HepG2 (cell line): ENCODE data around the gene RBFOX1. TPM values are rescaled to one million over a fixed set of nuclear protein-coding genes. Genes with fewer than 3 reads are reported as not detected.

ENCODE experiments used
- ATAC-seq: fragments of 200-7000 bp; cut with Tn5 transposase; 3 replicates; pipeline ENCODE4 v1.9.1; 2020; ENCODE audit warnings: mild to moderate bottlenecking, moderate library complexity
- BruUV-seq: library from RNA; stranded (reverse); fragments of 400-500 nt; replicated peaks from 2 replicates; lab custom pipeline; 2021; lab: Mats Ljungman, UMichigan
- CTCF ChIA-PET: fragments of 300-600 bp; formaldehyde crosslinking; extraction: SDS; loops from one replicate; lab custom pipeline; 2021; ENCODE audit warnings: low total read pairs, inconsistent platforms, low intra/inter-chr PET ratio; lab: Yijun Ruan, JAX
- POLR2A ChIA-PET: fragments of 350-600 bp; sonication (Branson Sonifier 250); formaldehyde crosslinking; loops from one replicate; lab custom pipeline; 2020; ENCODE audit warnings: antibody characterized with exemption, inconsistent platforms; lab: Yijun Ruan, JAX
- DNase-seq: peaks from one replicate; pipeline ENCODE4 v3.0.0-alpha.2; 2015; ENCODE audit warnings: low spot score
- FAIRE-seq: peaks from 3 replicates; lab custom pipeline; 2011; peaks lifted over from hg19 to GRCh38; lab: Jason Lieb, UNC
- H2AFZ ChIP-seq: one replicate; pipeline ENCODE4 v1.6.1; 2011; ENCODE audit warnings: low read length, inconsistent platforms
- H3K27ac ChIP-seq: fragments of 300-600 bp; 3 replicates; pipeline ENCODE4 v1.8.0; 2011; ENCODE audit warnings: mixed run types, mild to moderate bottlenecking, mixed read lengths, low read length, inconsistent platforms; ENCODE audit not compliant: insufficient read depth; ENCODE audit errors: extremely low read length
- H3K27me3 ChIP-seq, 2 experiments: fragments of 200-600 bp in 1 of 2; 2 replicates in 1 of 2; 3 replicates in 1 of 2; pipeline versions ENCODE4 v1.6.0 to v1.8.0; 2011; ENCODE audit warnings: low read length in 2 of 2, mild to moderate bottlenecking in 2 of 2, moderate library complexity in 2 of 2, inconsistent platforms in 1 of 2; ENCODE audit not compliant: insufficient read depth in 2 of 2, control insufficient read depth in 1 of 2
- H3K36me3 ChIP-seq, 2 experiments: fragments of 200-600 bp in 1 of 2; replicated peaks in 1 of 2; 2 replicates in 1 of 2; 3 replicates in 1 of 2; pipeline versions ENCODE4 v1.5.1 to v1.8.0; 2011; ENCODE audit warnings: low read length in 2 of 2, inconsistent platforms in 1 of 2; ENCODE audit not compliant: insufficient read depth in 2 of 2, control insufficient read depth in 1 of 2
- H3K4me1 ChIP-seq: 2 replicates; pipeline ENCODE4 v1.5.1; 2012; ENCODE audit warnings: low read length, inconsistent platforms; ENCODE audit not compliant: insufficient read depth
- H3K4me2 ChIP-seq: 2 replicates; pipeline ENCODE4 v1.6.0; 2011; ENCODE audit warnings: low read depth, low read length, inconsistent platforms
- H3K4me3 ChIP-seq, 3 experiments: fragments of 200-600 bp in 1 of 3; sonication (generic), shearing (Covaris generic) in 1 of 3; replicated peaks in 1 of 3; 2 replicates each; pipeline ENCODE4 v1.5.1; 2011 to 2016; ENCODE audit warnings: low read length in 3 of 3, inconsistent platforms in 2 of 3, low read depth in 2 of 3, mild to moderate bottlenecking in 2 of 3, control low read depth in 1 of 3, mixed read lengths in 1 of 3; ENCODE audit not compliant: insufficient read depth in 1 of 3
- H3K79me2 ChIP-seq: one replicate; pipeline ENCODE4 v1.6.1; 2011; ENCODE audit warnings: low read length, inconsistent platforms; ENCODE audit not compliant: insufficient read depth
- H3K9ac ChIP-seq: 2 replicates; pipeline ENCODE4 v1.6.0; 2011; ENCODE audit warnings: mild to moderate bottlenecking, low read depth, low read length, inconsistent platforms; ENCODE audit not compliant: insufficient read depth
- H3K9me3 ChIP-seq: 2 replicates; pipeline ENCODE4 v1.5.1; 2012; ENCODE audit warnings: mild to moderate bottlenecking, low read length
- H4K20me1 ChIP-seq: 2 replicates; pipeline ENCODE4 v1.6.0; 2011; ENCODE audit warnings: inconsistent platforms, mild to moderate bottlenecking, low read length, moderate library complexity; ENCODE audit not compliant: insufficient read depth
- ARNT ChIP-seq: fragments of 450-650 bp; IDR thresholded peaks from 2 replicates; pipeline ENCODE4 v1.6.1; 2017
- ATM ChIP-seq: fragments of 450-650 bp; IDR thresholded peaks from 2 replicates; pipeline ENCODE4 v1.7.1; 2017; ENCODE audit warnings: mild to moderate bottlenecking, borderline replicate concordance
- CREB1 ChIP-seq, 2 experiments: fragments of 450-650 bp in 1 of 2; IDR thresholded peaks; 2 replicates each; pipeline ENCODE4 v1.6.1; 2016 to 2017; ENCODE audit warnings: control low read depth in 1 of 2, mild to moderate bottlenecking in 1 of 2, missing compliant biosample characterization in 1 of 2, missing genetic modification characterization in 1 of 2
- FOXA1 ChIP-seq, 2 experiments: fragments of 450-650 bp in 1 of 2; sonication (generic) in 1 of 2; formaldehyde crosslinking in 1 of 2; IDR thresholded peaks; 2 replicates each; pipeline versions ENCODE4 v1.4.0 to v1.6.1; 2016 to 2020; ENCODE audit warnings: missing genetic modification reagents in 1 of 2
- FOXK2 ChIP-seq: fragments of 450-650 bp; IDR thresholded peaks from 2 replicates; pipeline ENCODE4 v1.6.1; 2016
- FOXP1 ChIP-seq, 2 experiments: fragments of 450-650 bp in 1 of 2; IDR thresholded peaks; 2 replicates each; pipeline ENCODE4 v1.6.1; 2017 to 2018; ENCODE audit warnings: antibody characterized with exemption in 1 of 2
- HOMEZ ChIP-seq: IDR thresholded peaks from 2 replicates; pipeline ENCODE4 v1.6.1; 2016; ENCODE audit warnings: low read depth
- NFE2 ChIP-seq: sonication (generic); formaldehyde crosslinking; IDR thresholded peaks from 2 replicates; pipeline ENCODE4 v1.4.0; 2020; ENCODE audit warnings: missing genetic modification reagents
- NFKB2 ChIP-seq: sonication (generic); formaldehyde crosslinking; IDR thresholded peaks from 2 replicates; pipeline ENCODE4 v1.4.0; 2020; ENCODE audit warnings: missing genetic modification reagents, borderline replicate concordance
- POLR2A ChIP-seq, 2 experiments: IDR thresholded peaks; 2 replicates each; pipeline ENCODE4 v1.6.1; 2011; ENCODE audit warnings: low read depth in 2 of 2, low read length in 2 of 2, mild to moderate bottlenecking in 1 of 2, moderate library complexity in 1 of 2; ENCODE audit not compliant: insufficient read depth in 1 of 2
- RFX1 ChIP-seq: fragments of 450-650 bp; IDR thresholded peaks from 2 replicates; pipeline ENCODE4 v1.6.1; 2017
- SMARCE1 ChIP-seq: fragments of 450-650 bp; IDR thresholded peaks from 2 replicates; pipeline ENCODE4 v1.6.1; 2017; ENCODE audit warnings: borderline replicate concordance
- SP1 ChIP-seq, 2 experiments: fragments of 450-650 bp in 1 of 2; sonication (generic) in 1 of 2; formaldehyde crosslinking in 1 of 2; IDR thresholded peaks; 2 replicates each; pipeline versions ENCODE4 v1.4.0 to v1.6.1; 2016 to 2020; ENCODE audit warnings: missing genetic modification reagents in 1 of 2
- TBX3 ChIP-seq: fragments of 450-650 bp; IDR thresholded peaks from 2 replicates; pipeline ENCODE4 v1.6.1; 2017; ENCODE audit warnings: antibody characterized with exemption, mild to moderate bottlenecking, inconsistent platforms, borderline replicate concordance
- TOE1 ChIP-seq: sonication (generic); formaldehyde crosslinking; IDR thresholded peaks from 2 replicates; pipeline ENCODE4 v1.4.0; 2020; ENCODE audit warnings: mild to moderate bottlenecking, missing genetic modification reagents
- ZNF282 ChIP-seq: fragments of 450-650 bp; IDR thresholded peaks from 2 replicates; pipeline ENCODE4 v1.6.1; 2018; ENCODE audit not compliant: partially characterized antibody
- ZNF296 ChIP-seq: sonication (generic); formaldehyde crosslinking; conservative IDR thresholded peaks from 2 replicates; pipeline ENCODE4 v1.5.0; 2020; ENCODE audit warnings: mild to moderate bottlenecking, missing genetic modification reagents
- WGBS: methylation state at CpG from one replicate; pipeline ENCODE4 v1.1.6; 2017; ENCODE audit warnings: low lambda C conversion rate; 5-methylcytosine and 5-hydroxymethylcytosine counted together
- in situ Hi-C: cut with HindIII; loops from 2 replicates; pipeline ENCODE4 v1.10.0; 2017; ENCODE audit warnings: low pct_unique_long_range_greater_than_20kb; ENCODE audit not compliant: extremely low pct_ligation_motif_present
- intact Hi-C: fragments of 100-400 bp; cut with micrococcal nuclease; formaldehyde crosslinking; loops from one replicate; pipeline ENCODE4 v1.10.0; 2022; ENCODE audit not compliant: unreplicated experiment
- polyA plus RNA-seq, 8 experiments: library from polyadenylated mRNA; depleted of rRNA in 3 of 8; stranded (reverse) in 7 of 8; unstranded in 1 of 8; fragments of >200 nt; fragmentation: Illumina TruSeq in 4 of 8; extraction: Trizol in 4 of 8; gene quantifications; 2 replicates each; pipeline versions ENCODE4 v1.2.1 to v1.2.3, GENCODE V29; 2011 to 2016; ENCODE audit warnings: low read depth in 4 of 8, missing spikeins in 1 of 8, mixed read lengths in 1 of 8; ENCODE audit not compliant: insufficient read depth in 1 of 8
- total RNA-seq, 5 experiments: library from RNA; depleted of rRNA; stranded (reverse); fragments of >200 nt; fragmentation: Illumina TruSeq; extraction: Trizol; gene quantifications; 2 replicates each; pipeline ENCODE4 v1.2.3, GENCODE V29; 2016; ENCODE audit warnings: low read depth in 1 of 5
- TF ChIP-seq, protein P1 (sequence below): fragments of 450-650 bp; IDR thresholded peaks from 2 replicates; pipeline ENCODE4 v1.6.1; 2017

RBFOX1 gene
- total and polyA plus RNA-seq, 2 of the 13 experiments (the other 11 are each of a cell fraction or from before 2014, with no cell fraction given) = not detected

DNA sequence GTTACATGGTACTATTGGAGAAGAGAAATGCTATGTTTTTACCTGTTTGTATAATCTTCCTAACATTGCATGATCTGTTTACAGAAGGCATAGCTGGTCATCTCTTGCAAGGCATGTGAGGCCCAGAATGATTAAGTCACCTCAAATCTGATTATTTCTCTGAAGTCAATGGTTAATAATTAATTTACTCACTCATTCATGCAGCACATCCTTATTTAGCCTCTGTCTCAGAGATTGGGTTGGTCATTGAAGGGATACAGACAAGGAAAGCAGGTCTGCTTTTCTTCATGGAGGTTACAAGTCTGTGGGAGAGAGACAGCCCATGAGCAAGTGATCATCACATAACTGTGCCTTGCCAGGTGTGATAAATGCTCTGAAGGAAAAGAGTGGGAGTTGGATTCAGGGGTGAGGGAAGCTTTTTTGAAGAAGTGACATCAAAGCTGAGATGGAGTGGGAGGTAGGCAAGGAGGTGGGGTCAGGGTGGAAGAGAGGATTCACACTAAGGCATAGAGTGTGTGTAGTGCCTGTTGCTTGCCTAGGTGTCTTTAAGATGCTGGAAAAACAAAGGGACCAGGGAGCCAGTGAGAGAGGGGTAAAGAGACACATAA lies 16.3 kb upstream of the RBFOX1 start:
- TF ChIP-seq SMARCE1 (no peak), TBX3 (0 out of 2 replicates have a peak, but pooled peaks have one; percentile 9)
- H3K4me3 ChIP-seq = no peak overlapping the region
- no peak overlapping the region for H2AFZ ChIP-seq
- H3K79me2 ChIP-seq = no peaks in the 10 kb centered on the region
- H4K20me1 ChIP-seq = no peaks in the 10 kb centered on the region
- no peaks in the 10 kb centered on the region for H3K27me3 ChIP-seq
- in situ Hi-C loops (no loop called here), intact Hi-C loops (loop anchor here (10.0 kb wide), 1 partner anchor 988 kb away; no protein-coding TSS in a partner anchor)
- no peak overlapping the region for H3K27ac ChIP-seq
- BruUV-seq = no TSS peak
- FAIRE-seq = no peak
- no peak overlapping the region for H3K9ac ChIP-seq
- ATAC-seq = no peak
- ChIA-PET CTCF (no interaction called here), POLR2A (no interaction called here)
- no peaks in the 10 kb centered on the region for H3K4me1 ChIP-seq
- 0 out of 2 replicates have a peak, but pooled peaks cover 6% of the 10 kb centered on the region for H3K9me3 ChIP-seq
- DNase-seq = no peak
- no peak overlapping the region for H3K4me2 ChIP-seq
- no peaks in the 10 kb centered on the region for H3K36me3 ChIP-seq

DNA sequence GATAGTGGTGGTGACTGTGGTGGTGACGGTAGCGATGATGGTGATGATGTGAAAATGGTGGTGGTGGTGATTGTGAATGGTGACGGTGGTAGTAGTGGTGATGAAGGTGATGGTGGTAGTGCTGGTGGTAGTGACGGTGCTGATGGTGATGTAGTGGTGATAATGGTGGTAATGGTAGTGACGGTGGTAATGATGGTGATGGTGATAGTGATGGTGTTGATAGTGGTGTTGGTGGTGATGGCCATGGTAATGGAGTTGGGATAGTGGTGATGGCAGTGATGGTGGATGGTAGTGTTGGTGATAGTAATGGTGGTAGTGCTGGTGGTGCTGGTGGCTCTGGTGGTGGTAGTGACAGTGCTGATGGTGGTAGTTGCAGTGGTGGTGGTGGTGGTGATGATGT lies 14.7 kb upstream of the RBFOX1 start:
- H3K27me3 ChIP-seq = no peaks in the 10 kb centered on the region
- no peaks in the 10 kb centered on the region for H3K79me2 ChIP-seq
- H4K20me1 ChIP-seq = no peaks in the 10 kb centered on the region
- no peak for DNase-seq
- H3K9me3 ChIP-seq = 0 out of 2 replicates have a peak, but pooled peaks cover 6% of the 10 kb centered on the region
- intact Hi-C loops = loop anchor here (10.0 kb wide), 1 partner anchor 987 kb away; no protein-coding TSS in a partner anchor
- POLR2A ChIA-PET = no interaction called here
- H2AFZ ChIP-seq = no peak overlapping the region
- in situ Hi-C loops = no loop called here
- no peak overlapping the region for H3K27ac ChIP-seq
- FAIRE-seq = no peak
- no peak for ATAC-seq
- H3K36me3 ChIP-seq = no peaks in the 10 kb centered on the region
- H3K4me3 ChIP-seq = no peak overlapping the region
- CTCF ChIA-PET = no interaction called here
- BruUV-seq = no TSS peak
- H3K4me1 ChIP-seq = no peaks in the 10 kb centered on the region
- H3K9ac ChIP-seq = no peak overlapping the region
- 39% methylated on average over 5 of the region's 5 CpGs for WGBS
- H3K4me2 ChIP-seq = no peak overlapping the region
- no peak for TF ChIP-seq ZNF296 (CRISPR knock-in tag)
- TF ChIP-seq ZNF282 = peak; percentile 21
- no peak for TF ChIP-seq TOE1 (CRISPR knock-in tag)
- 0 out of 2 replicates have a peak, but pooled peaks have one; percentile 42 for TF ChIP-seq FOXP1 (IDR thresholded peaks at IDR 0.05)
- no peak for TF ChIP-seq FOXP1 (CRISPR knock-in tag; IDR thresholded peaks at IDR 0.05)
- no peak for TF ChIP-seq NFKB2 (CRISPR knock-in tag)
- peak; percentile 46 for TF ChIP-seq FOXK2
- no peak for TF ChIP-seq POLR2A (IDR thresholded peaks at IDR 0.05; ENCODE audit: insufficient read depth in 1 of 2, low read depth in 2 of 2, low read length in 2 of 2)
- TF ChIP-seq HOMEZ = no peak
- 0 out of 2 replicates have a peak, but pooled peaks have one; percentile 29 for TF ChIP-seq ARNT
- peak; percentile 54; the same call in 1 of the 2 replicates for TF ChIP-seq SP1 (IDR thresholded peaks at IDR 0.05)
- TF ChIP-seq SP1 (CRISPR knock-in tag; IDR thresholded peaks at IDR 0.05) = no peak
- TF ChIP-seq NFE2 = no peak
- peak; percentile 92 for TF ChIP-seq CREB1 (IDR thresholded peaks at IDR 0.05)
- no peak for TF ChIP-seq CREB1 (CRISPR knock-in tag; IDR thresholded peaks at IDR 0.05)
- 0 out of 2 replicates have a peak, but pooled peaks have one; percentile 44 for TF ChIP-seq FOXA1 (IDR thresholded peaks at IDR 0.05)
- TF ChIP-seq FOXA1 (CRISPR knock-in tag; IDR thresholded peaks at IDR 0.05) = no peak
- TF ChIP-seq RFX1 = no peak
- peak; percentile 57; the same call in 1 of the 2 replicates for TF ChIP-seq ATM
- TF ChIP-seq, protein P1, sequence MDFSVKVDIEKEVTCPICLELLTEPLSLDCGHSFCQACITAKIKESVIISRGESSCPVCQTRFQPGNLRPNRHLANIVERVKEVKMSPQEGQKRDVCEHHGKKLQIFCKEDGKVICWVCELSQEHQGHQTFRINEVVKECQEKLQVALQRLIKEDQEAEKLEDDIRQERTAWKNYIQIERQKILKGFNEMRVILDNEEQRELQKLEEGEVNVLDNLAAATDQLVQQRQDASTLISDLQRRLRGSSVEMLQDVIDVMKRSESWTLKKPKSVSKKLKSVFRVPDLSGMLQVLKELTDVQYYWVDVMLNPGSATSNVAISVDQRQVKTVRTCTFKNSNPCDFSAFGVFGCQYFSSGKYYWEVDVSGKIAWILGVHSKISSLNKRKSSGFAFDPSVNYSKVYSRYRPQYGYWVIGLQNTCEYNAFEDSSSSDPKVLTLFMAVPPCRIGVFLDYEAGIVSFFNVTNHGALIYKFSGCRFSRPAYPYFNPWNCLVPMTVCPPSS = peak; percentile 94; the same call in 1 of the 2 replicates
